ENCODE results near the gene CDC42EP4. TPM values are rescaled to one million over a fixed set of nuclear protein-coding genes. Genes with fewer than 3 reads are reported as not detected.

Gene CDC42EP4, protein sequence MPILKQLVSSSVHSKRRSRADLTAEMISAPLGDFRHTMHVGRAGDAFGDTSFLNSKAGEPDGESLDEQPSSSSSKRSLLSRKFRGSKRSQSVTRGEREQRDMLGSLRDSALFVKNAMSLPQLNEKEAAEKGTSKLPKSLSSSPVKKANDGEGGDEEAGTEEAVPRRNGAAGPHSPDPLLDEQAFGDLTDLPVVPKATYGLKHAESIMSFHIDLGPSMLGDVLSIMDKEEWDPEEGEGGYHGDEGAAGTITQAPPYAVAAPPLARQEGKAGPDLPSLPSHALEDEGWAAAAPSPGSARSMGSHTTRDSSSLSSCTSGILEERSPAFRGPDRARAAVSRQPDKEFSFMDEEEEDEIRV
- total RNA-seq (18.9 and 24.9 TPM in 2 replicates), polyA plus RNA-seq (17.9 and 24.4 TPM in 2 replicates)

DNA sequence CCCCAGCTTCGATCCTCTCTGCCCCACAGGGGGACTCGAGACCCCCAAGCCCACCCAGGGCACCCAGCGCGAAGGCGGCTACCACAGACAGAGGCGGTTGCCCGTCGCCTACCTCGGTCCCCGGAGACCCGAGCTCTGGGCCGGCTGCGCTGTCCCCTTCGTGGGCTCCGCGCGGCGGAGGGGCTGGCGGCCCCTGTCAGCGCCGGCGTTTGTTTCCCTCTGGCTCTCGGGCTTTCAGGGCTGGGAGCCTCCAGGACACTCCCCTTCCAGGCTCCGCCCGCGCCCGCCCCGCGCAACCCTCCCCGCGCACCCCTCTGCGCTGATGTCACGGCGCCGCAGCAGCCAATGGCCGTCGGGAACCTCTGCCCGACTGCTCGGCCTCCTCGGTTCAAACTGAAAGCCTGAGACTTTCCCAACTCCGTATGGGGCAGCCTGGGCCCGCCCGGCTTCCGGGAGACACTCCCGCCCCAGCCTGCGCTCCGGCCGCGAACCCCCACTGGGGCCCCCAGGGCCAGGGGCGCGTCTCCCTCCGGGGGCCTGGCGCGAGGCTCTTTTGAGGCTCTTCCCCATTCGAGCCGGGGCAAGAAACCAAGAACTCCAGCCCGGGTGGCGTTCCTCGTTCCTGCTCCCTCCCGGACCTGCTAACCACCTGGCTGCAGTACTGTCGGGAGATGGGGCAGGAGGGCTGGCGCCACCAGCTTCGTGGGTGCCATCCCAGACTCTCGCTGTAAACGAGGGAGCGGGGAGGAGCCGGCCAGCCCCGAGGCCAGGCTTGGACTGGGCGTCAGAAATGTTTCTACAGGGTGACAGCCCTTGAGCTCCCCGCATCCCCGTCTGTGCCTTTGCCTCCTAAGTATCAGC lies at the start of gene CDC42EP4:
CDC42EP4 (minus strand) TSS at position 221 of the 861 bp plus-strand sequence. CDS start 25,501 bp downstream, outside the sequence.
- H3K4me3 ChIP-seq = peak within 1 kb of the TSS; percentile 73
- H3K27me3 ChIP-seq = no peaks in the 10 kb centered on the region
- peak; percentile 96 to 97 for DNase-seq (ENCODE audit: low read depth in 1 of 2, low spot score in 1 of 2)
- H3K27ac ChIP-seq = peak within 1 kb of the TSS; percentile 83
- TF ChIP-seq, protein P1, sequence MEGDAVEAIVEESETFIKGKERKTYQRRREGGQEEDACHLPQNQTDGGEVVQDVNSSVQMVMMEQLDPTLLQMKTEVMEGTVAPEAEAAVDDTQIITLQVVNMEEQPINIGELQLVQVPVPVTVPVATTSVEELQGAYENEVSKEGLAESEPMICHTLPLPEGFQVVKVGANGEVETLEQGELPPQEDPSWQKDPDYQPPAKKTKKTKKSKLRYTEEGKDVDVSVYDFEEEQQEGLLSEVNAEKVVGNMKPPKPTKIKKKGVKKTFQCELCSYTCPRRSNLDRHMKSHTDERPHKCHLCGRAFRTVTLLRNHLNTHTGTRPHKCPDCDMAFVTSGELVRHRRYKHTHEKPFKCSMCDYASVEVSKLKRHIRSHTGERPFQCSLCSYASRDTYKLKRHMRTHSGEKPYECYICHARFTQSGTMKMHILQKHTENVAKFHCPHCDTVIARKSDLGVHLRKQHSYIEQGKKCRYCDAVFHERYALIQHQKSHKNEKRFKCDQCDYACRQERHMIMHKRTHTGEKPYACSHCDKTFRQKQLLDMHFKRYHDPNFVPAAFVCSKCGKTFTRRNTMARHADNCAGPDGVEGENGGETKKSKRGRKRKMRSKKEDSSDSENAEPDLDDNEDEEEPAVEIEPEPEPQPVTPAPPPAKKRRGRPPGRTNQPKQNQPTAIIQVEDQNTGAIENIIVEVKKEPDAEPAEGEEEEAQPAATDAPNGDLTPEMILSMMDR (IDR thresholded peaks at IDR 0.05; ENCODE audit: low read depth, low read length) = no peak
- no peaks in the 10 kb centered on the region for H3K9me3 ChIP-seq (ENCODE audit: low read depth)
- peaks cover 18% of the 10 kb centered on the region for H3K4me1 ChIP-seq (ENCODE audit: low read depth)
- no peaks in the 10 kb centered on the region for H3K36me3 ChIP-seq

DNA sequence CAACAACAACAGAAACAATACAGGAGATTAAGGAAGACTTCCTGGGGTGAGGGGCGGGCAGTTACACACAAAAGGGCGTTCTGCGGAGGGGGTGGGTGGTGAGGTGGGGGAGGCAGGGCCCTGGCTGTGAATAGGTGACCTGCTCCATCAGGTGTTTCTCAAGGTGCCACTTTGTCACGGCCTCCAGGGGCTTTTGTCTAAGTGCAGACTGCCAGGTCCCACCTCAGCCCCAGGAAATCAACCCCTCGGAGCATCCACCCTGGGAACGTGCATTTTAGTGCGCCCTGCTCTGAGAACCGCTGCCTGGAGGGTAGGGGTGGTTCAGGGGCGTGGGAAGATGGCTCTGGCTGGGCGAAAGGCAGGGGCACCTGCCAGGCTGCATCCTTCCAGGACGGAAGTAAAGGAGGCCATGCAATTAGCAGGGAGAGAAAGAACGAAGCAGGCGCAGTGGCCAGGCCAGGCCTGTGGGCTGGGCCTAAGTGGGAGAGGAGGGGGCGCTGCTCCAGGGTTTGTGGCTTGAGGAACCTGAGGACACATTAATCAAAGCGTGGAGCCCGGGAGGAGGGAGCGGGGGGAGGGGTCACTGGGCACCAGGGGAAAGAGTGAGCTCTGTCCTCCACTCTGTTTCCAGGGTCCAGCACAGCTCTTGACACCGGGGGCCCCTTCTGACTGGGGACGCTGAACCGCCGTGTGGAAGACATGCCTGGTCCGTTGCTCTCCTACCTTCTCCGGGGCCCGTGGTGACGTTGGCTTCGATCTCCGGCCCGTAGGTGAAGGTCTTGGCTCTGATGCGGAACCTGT lies 49.4 kb upstream of the CDC42EP4 start:
- TF ChIP-seq, protein P1 (IDR thresholded peaks at IDR 0.05; ENCODE audit: low read depth, low read length) = no peak
- H3K4me3 ChIP-seq = no peak overlapping the region
- H3K9me3 ChIP-seq (ENCODE audit: low read depth) = no peaks in the 10 kb centered on the region
- DNase-seq (ENCODE audit: low read depth in 1 of 2, low spot score in 1 of 2) = peak in 1 of 2 donors; percentile 50
- H3K36me3 ChIP-seq = no peaks in the 10 kb centered on the region
- H3K27ac ChIP-seq = no peak overlapping the region
- no peaks in the 10 kb centered on the region for H3K27me3 ChIP-seq
- H3K4me1 ChIP-seq (ENCODE audit: low read depth) = no peaks in the 10 kb centered on the region

DNA sequence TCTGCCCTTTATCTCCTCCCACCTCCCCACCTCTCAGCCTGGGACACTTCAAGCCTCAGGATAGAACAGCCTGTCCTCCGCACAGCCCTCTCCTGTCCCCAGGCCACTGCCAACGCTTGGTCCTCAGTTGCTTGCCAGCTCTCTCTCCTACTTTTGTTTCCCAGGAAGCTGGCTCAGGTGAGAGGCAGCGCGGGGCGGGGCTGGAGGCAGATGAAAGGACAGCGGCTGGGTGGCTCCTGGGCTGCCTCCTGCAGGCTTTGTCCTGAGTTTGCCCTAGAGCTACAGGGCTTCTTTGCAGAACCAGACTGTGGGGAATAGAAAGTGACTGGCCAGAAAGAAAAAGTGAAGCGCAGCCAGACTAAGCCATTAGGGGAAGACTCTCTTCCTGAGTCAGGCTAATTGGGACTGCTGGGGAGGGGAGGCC lies 48.2 kb upstream of the CDC42EP4 start:
- TF ChIP-seq, protein P1 (IDR thresholded peaks at IDR 0.05; ENCODE audit: low read depth, low read length) = no peak
- no peaks in the 10 kb centered on the region for H3K9me3 ChIP-seq (ENCODE audit: low read depth)
- H3K36me3 ChIP-seq = no peaks in the 10 kb centered on the region
- DNase-seq (ENCODE audit: low read depth in 1 of 2, low spot score in 1 of 2) = no peak
- no peak overlapping the region for H3K4me3 ChIP-seq
- H3K4me1 ChIP-seq (ENCODE audit: low read depth) = no peaks in the 10 kb centered on the region
- H3K27me3 ChIP-seq = no peaks in the 10 kb centered on the region
- H3K27ac ChIP-seq = no peak overlapping the region

DNA sequence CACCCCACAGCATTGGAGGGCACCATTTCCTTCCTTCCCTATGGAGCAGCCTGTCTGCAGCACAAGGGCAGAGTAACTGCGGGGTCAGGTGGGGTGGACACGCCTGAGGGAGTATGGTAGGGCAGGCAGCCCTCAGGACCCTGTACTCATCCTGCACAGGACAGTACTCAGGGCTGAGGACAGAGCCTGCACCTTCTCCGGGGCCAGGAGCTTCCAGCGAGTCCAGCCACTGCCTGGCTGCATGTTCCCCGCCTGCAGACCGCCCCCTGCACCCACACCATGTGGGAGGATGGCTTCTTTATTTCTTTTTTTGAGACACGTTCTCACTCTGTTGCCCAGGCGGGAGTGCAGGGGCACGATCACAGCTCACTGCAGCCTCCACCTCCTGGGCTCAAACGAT lies 47.6 kb upstream of the CDC42EP4 start:
- TF ChIP-seq, protein P1 (IDR thresholded peaks at IDR 0.05; ENCODE audit: low read depth, low read length) = no peak
- no peak for DNase-seq (ENCODE audit: low read depth in 1 of 2, low spot score in 1 of 2)
- Histone ChIP-seq H3K9me3 (ENCODE audit: low read depth) (no peaks in the 10 kb centered on the region), H3K36me3 (no peaks in the 10 kb centered on the region), H3K27ac (no peak overlapping the region), H3K4me1 (ENCODE audit: low read depth) (no peaks in the 10 kb centered on the region), H3K27me3 (no peaks in the 10 kb centered on the region), H3K4me3 (no peak overlapping the region)

DNA sequence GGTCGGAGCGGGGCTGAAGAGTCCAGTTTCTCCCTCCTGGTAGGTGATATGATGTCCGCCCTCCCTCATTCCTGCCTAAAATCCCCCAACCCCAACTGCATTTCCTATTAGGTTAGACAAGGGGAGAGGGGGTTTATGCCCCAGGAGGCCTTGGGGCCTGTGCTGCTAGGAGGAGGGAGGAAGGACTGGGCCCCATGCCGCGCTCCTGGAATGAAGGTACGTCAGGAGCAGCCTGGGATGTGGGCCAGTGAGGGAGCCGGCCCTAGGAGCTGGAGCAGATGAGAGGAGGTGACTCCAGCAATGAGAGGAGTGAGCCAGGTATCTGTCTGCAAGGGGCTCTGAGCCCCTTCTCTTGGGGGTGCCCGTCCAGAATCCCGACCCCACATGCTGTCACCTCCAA lies 46.9 kb upstream of the CDC42EP4 start:
- Histone ChIP-seq H3K4me3 (no peak overlapping the region), H3K27me3 (no peaks in the 10 kb centered on the region), H3K27ac (no peak overlapping the region), H3K9me3 (ENCODE audit: low read depth) (no peaks in the 10 kb centered on the region), H3K36me3 (no peaks in the 10 kb centered on the region), H3K4me1 (ENCODE audit: low read depth) (no peaks in the 10 kb centered on the region)
- DNase-seq (ENCODE audit: low read depth in 1 of 2, low spot score in 1 of 2) = no peak
- TF ChIP-seq, protein P1 (IDR thresholded peaks at IDR 0.05; ENCODE audit: low read depth, low read length) = no peak

Measured in cardiac muscle cell (in vitro differentiated cells and primary cell).